ENCODE results near the gene RPS10. TPM values are rescaled to one million over a fixed set of nuclear protein-coding genes. Genes with fewer than 3 reads are reported as not detected.

The RPS10 gene
- total and polyA plus RNA-seq, 2 donors (not counting 3 experiments of a cell fraction or from before 2014, with no cell fraction given) = 1,416 to 5,496 TPM

- H3K9me3 ChIP-seq (replicated peaks; ENCODE audit: control insufficient read depth, insufficient read depth, low read length) = no peaks in the 10 kb centered on the region
- FAIRE-seq (no peak), DNase-seq (ENCODE audit: low read depth, low spot score) (no peak)
- no peaks in the 10 kb centered on the region for H3K79me2 ChIP-seq (ENCODE audit: control insufficient read depth, insufficient read depth, low read length)
- no peaks in the 10 kb centered on the region for H3K4me1 ChIP-seq (ENCODE audit: control insufficient read depth, extremely low read depth, insufficient read depth, low read length)
- no peak overlapping the region for H3K4me2 ChIP-seq (ENCODE audit: insufficient read depth, low read length)
- H3K27me3 ChIP-seq (ENCODE audit: control insufficient read depth in 2 of 2, insufficient read depth in 2 of 2, low read length in 2 of 2) = peaks cover 2 to 3% of the 10 kb centered on the region in 2 experiments
- H2AFZ ChIP-seq (ENCODE audit: low read depth, low read length) = no peak overlapping the region
- H3K9me1 ChIP-seq (replicated peaks; ENCODE audit: control insufficient read depth, extremely low read depth, insufficient read depth, low read length) = no peaks in the 10 kb centered on the region
- no peak for TF ChIP-seq JUN (IDR thresholded peaks at IDR 0.05; ENCODE audit: borderline replicate concordance, insufficient read depth, insufficient read length, low read depth)
- BruUV-seq (replicated peaks) = no TSS peak
- ChIA-PET POLR2A (no interaction called here), CTCF (no interaction called here)
- no peaks in the 10 kb centered on the region for H3K36me3 ChIP-seq (ENCODE audit: control insufficient read depth in 2 of 2, extremely low read depth in 1 of 2, insufficient read depth in 2 of 2, low read length in 2 of 2)
- H3K27ac ChIP-seq (ENCODE audit: insufficient read depth, low read depth, low read length) = no peak overlapping the region
- H3K9ac ChIP-seq (replicated peaks; ENCODE audit: extremely low read depth, insufficient read depth, low read length) = no peak overlapping the region
- H3K4me3 ChIP-seq (replicated peaks in 1 of 3; ENCODE audit: insufficient read depth in 1 of 3, low read depth in 1 of 3, low read length in 3 of 3) = no peak overlapping the region
- intact Hi-C loops (cut with micrococcal nuclease) = no loop called here
- no peaks in the 10 kb centered on the region for H4K20me1 ChIP-seq (replicated peaks; ENCODE audit: control insufficient read depth, extremely low read depth, insufficient read depth, low read length)
- dilution Hi-C loops (cut with MboI; ENCODE audit: extremely low pct_ligation_motif_present, low sequenced_read_pairs) = no loop called here
Observed at GRCh38 chr6:34451192-34451591, 25.3 kb upstream of the RPS10 start.

- ChIA-PET POLR2A (no interaction called here), CTCF (interaction anchor here (0.9 to 3.8 kb wide), 4 partner anchors 10 to 162 kb away, joined by 3 to 17 read pairs (median 4); no protein-coding TSS in a partner anchor)
- Histone ChIP-seq H3K27ac (ENCODE audit: insufficient read depth, low read depth, low read length) (no peak overlapping the region), H4K20me1 (replicated peaks; ENCODE audit: control insufficient read depth, extremely low read depth, insufficient read depth, low read length) (no peaks in the 10 kb centered on the region), H3K4me2 (ENCODE audit: insufficient read depth, low read length) (no peak overlapping the region), H3K36me3 (ENCODE audit: control insufficient read depth in 2 of 2, extremely low read depth in 1 of 2, insufficient read depth in 2 of 2, low read length in 2 of 2) (no peaks in the 10 kb centered on the region), H3K9me1 (replicated peaks; ENCODE audit: control insufficient read depth, extremely low read depth, insufficient read depth, low read length) (no peaks in the 10 kb centered on the region), H2AFZ (ENCODE audit: low read depth, low read length) (no peak overlapping the region), H3K27me3 (ENCODE audit: control insufficient read depth in 2 of 2, insufficient read depth in 2 of 2, low read length in 2 of 2) (peaks cover 2 to 3% of the 10 kb centered on the region in 2 experiments), H3K79me2 (ENCODE audit: control insufficient read depth, insufficient read depth, low read length) (no peaks in the 10 kb centered on the region), H3K9ac (replicated peaks; ENCODE audit: extremely low read depth, insufficient read depth, low read length) (no peak overlapping the region), H3K4me3 (replicated peaks in 1 of 3; ENCODE audit: insufficient read depth in 1 of 3, low read depth in 1 of 3, low read length in 3 of 3) (no peak overlapping the region), H3K4me1 (ENCODE audit: control insufficient read depth, extremely low read depth, insufficient read depth, low read length) (no peaks in the 10 kb centered on the region), H3K9me3 (replicated peaks; ENCODE audit: control insufficient read depth, insufficient read depth, low read length) (no peaks in the 10 kb centered on the region)
- no peak for FAIRE-seq
- no peak for DNase-seq (ENCODE audit: low read depth, low spot score)
- intact Hi-C loops (cut with micrococcal nuclease) (no loop called here), dilution Hi-C loops (cut with MboI; ENCODE audit: extremely low pct_ligation_motif_present, low sequenced_read_pairs) (no loop called here)
- no TSS peak for BruUV-seq (replicated peaks)
- TF ChIP-seq EZH2 (IDR thresholded peaks at IDR 0.05; ENCODE audit: borderline replicate concordance, low read depth, low read length, severe bottlenecking) (no peak), FOS (IDR thresholded peaks at IDR 0.05; ENCODE audit: borderline replicate concordance, insufficient read depth, low read length) (no peak), POLR2A (IDR thresholded peaks at IDR 0.05; ENCODE audit: low read depth, low read length) (no peak), MYC (IDR thresholded peaks at IDR 0.05; ENCODE audit: low read depth, low read length) (no peak), CTCF (IDR thresholded peaks at IDR 0.05; ENCODE audit: extremely low read depth in 1 of 2, insufficient read depth in 1 of 2, low read depth in 1 of 2, low read length in 2 of 2) (no peak), JUN (IDR thresholded peaks at IDR 0.05; ENCODE audit: borderline replicate concordance, insufficient read depth, insufficient read length, low read depth) (no peak), MAX (IDR thresholded peaks at IDR 0.05; ENCODE audit: insufficient read depth, insufficient read length) (no peak), POLR2AphosphoS5 (IDR thresholded peaks at IDR 0.05; ENCODE audit: insufficient read depth, low read depth, low read length) (no peak), GATA2 (IDR thresholded peaks at IDR 0.05; ENCODE audit: insufficient read depth, insufficient read length, low read depth, low read length) (no peak)
Observed at GRCh38 chr6:34447910-34448309, 22.0 kb upstream of the RPS10 start.

Measured in endothelial cell of umbilical vein (primary cell).